Bronchial epithelial cell (primary cell): Measurements from ENCODE around the gene ZNF232. TPM values are rescaled to one million over a fixed set of nuclear protein-coding genes. Genes with fewer than 3 reads are reported as not detected.

Source experiments
- DNase-seq: peaks from one replicate; pipeline ENCODE4 v3.0.0-alpha.2; 2010; ENCODE audit warnings: low read depth
- FAIRE-seq: peaks from 2 replicates; lab custom pipeline; 2011; peaks lifted over from hg19 to GRCh38; lab: Jason Lieb, UNC
- H3K27me3 ChIP-seq: 2 replicates; pipeline ENCODE4 v1.5.1; 2011; ENCODE audit warnings: low read length; ENCODE audit not compliant: control insufficient read depth, insufficient read depth
- H3K36me3 ChIP-seq: 2 replicates; pipeline ENCODE4 v1.5.1; 2011; ENCODE audit warnings: low read length; ENCODE audit not compliant: control insufficient read depth, insufficient read depth
- H3K4me3 ChIP-seq: 2 replicates; pipeline ENCODE4 v1.5.1; 2011; ENCODE audit warnings: mild to moderate bottlenecking, low read depth, low read length, control low read depth
- total RNA-seq: library from RNA; depleted of rRNA; stranded (reverse); fragments of >200 nt; gene quantifications from 2 replicates; pipeline ENCODE4 v1.2.1, GENCODE V29; 2014
- TF ChIP-seq, protein P1 (sequence below): IDR thresholded peaks from 2 replicates; pipeline ENCODE4 v1.5.1; 2011; ENCODE audit warnings: mild to moderate bottlenecking, moderate library complexity, low read length, control low read depth, inconsistent platforms; ENCODE audit not compliant: insufficient read depth, severe bottlenecking

The ZNF232 gene
- total RNA-seq, 1 donor from 2014 or later, result 10.0 TPM

DNA sequence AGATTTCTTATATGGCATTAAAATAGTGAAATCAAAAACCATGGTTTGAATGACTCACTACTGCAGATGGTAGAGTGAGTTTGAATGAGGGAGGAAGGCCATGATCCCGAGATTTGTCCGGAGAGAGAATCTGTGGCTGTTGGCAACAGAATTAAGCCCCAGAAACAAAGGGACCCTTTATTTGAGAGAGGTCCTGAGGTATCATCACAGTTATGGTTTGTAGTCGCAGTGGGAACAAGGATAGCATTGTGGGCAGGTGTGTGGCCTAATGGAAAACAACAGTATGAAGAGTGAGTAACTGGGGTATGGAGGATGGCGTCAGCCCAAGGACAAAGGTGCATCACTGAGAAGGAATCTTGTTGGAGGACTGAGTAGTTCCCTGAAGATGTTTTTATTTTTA lies 42.0 kb downstream of the ZNF232 start:
- no peak overlapping the region for H3K4me3 ChIP-seq
- TF ChIP-seq, protein P1, sequence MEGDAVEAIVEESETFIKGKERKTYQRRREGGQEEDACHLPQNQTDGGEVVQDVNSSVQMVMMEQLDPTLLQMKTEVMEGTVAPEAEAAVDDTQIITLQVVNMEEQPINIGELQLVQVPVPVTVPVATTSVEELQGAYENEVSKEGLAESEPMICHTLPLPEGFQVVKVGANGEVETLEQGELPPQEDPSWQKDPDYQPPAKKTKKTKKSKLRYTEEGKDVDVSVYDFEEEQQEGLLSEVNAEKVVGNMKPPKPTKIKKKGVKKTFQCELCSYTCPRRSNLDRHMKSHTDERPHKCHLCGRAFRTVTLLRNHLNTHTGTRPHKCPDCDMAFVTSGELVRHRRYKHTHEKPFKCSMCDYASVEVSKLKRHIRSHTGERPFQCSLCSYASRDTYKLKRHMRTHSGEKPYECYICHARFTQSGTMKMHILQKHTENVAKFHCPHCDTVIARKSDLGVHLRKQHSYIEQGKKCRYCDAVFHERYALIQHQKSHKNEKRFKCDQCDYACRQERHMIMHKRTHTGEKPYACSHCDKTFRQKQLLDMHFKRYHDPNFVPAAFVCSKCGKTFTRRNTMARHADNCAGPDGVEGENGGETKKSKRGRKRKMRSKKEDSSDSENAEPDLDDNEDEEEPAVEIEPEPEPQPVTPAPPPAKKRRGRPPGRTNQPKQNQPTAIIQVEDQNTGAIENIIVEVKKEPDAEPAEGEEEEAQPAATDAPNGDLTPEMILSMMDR, result no peak
- no peaks in the 10 kb centered on the region for H3K27me3 ChIP-seq
- no peak for DNase-seq
- no peaks in the 10 kb centered on the region for H3K36me3 ChIP-seq
- FAIRE-seq, result no peak

DNA sequence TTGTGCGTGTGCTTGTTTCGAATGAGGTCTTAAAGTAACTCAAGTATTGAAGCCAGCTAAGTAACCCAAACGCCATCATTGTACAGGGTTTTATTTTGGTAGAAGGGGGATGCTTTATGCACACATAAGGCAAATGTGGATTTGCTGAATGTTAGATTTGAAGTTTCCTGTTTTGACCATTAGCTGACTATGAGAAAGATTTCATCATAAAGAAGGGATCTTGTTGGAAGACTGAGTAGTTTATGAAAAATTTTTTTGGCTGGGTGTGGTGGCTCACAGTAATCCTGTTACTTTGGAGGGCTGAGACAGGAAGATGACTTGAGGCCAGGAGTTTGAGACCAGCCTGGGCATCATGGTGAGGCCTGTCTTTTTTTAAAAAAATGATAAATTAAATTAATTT lies 43.4 kb downstream of the ZNF232 start:
- DNase-seq (peak; percentile 19), FAIRE-seq (no peak)
- TF ChIP-seq, protein P1, result no peak
- H3K27me3 ChIP-seq, result no peaks in the 10 kb centered on the region
- no peaks in the 10 kb centered on the region for H3K36me3 ChIP-seq
- no peak overlapping the region for H3K4me3 ChIP-seq

DNA sequence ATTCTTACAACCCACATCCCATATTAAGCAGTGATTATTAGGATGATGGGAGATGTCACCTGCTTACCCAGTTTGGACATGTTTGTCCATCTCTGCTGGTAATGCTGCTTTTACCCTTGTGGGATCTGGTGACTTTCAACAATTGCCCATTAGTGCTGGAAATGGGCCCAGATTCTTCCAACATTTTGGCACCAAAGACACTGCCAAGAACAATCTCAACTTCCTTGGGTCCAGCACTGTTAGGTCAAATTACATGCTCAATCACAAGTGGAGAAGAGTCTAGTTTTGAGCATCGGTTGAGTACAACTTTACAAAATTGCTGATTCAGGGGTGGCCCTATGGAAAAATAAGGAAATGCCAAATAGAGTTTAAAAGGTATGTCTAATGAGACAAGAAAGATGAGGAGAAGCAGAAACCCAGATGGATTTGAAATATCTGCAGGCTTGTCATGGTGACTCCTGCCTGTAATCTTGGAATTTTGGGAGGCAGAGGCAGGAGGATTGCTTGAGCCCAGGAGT lies 46.4 kb downstream of the ZNF232 start:
- Histone ChIP-seq H3K4me3 (no peak overlapping the region), H3K36me3 (no peaks in the 10 kb centered on the region), H3K27me3 (no peaks in the 10 kb centered on the region)
- TF ChIP-seq, protein P1, result no peak
- no peak for FAIRE-seq
- DNase-seq, result no peak

Other genes with a start within 250 kb of the ZNF232 start
- 5.5 and 8.3 TPM in 2 replicates for gene C17orf107, start 212.3 kb downstream of the ZNF232 start, total RNA-seq
- gene CHRNE, start 208.8 kb downstream of the ZNF232 start, total RNA-seq, result 0.13 and 0.79 TPM in 2 replicates
- not detected in 2 replicates for gene GP1BA, start 179.6 kb downstream of the ZNF232 start, total RNA-seq
- gene SLC25A11, start 171.8 kb downstream of the ZNF232 start, total RNA-seq, result 51.6 and 71.8 TPM in 2 replicates
- gene RNF167, start 171.6 kb downstream of the ZNF232 start, total RNA-seq, result 15.8 and 26.0 TPM in 2 replicates
- gene PFN1, start 163.3 kb downstream of the ZNF232 start, total RNA-seq, result 440 and 907 TPM in 2 replicates
- 0.51 and 1.8 TPM in 2 replicates for gene ENO3, start 160.8 kb downstream of the ZNF232 start, total RNA-seq
- gene SPAG7, start 144.1 kb downstream of the ZNF232 start, total RNA-seq, result 40.5 and 64.0 TPM in 2 replicates
- 4.7 and 5.9 TPM in 2 replicates for gene CAMTA2, start 124.2 kb downstream of the ZNF232 start, total RNA-seq
- gene INCA1, start 114.4 kb downstream of the ZNF232 start, total RNA-seq, result 0.13 and 0.53 TPM in 2 replicates
- gene KIF1C, start 113.9 kb downstream of the ZNF232 start, total RNA-seq, result 89.0 and 232 TPM in 2 replicates
- 0.26 and 0.53 TPM in 2 replicates for gene SLC52A1, start 76.5 kb downstream of the ZNF232 start, total RNA-seq
- 0.53 and 0.64 TPM in 2 replicates for gene ZFP3, start 33.4 kb downstream of the ZNF232 start, total RNA-seq
- not detected in 2 replicates for gene USP6, start 4.2 kb upstream of the ZNF232 start, total RNA-seq
- 2.9 and 3.2 TPM in 2 replicates for gene ZNF594, start 80.0 kb upstream of the ZNF232 start, total RNA-seq
- not detected in 2 replicates for gene SCIMP, start 123.0 kb upstream of the ZNF232 start, total RNA-seq
- 38.5 and 41.1 TPM in 2 replicates for gene RABEP1, start 170.4 kb upstream of the ZNF232 start, total RNA-seq